IgD-negative memory B cell (primary cell): Measurements from ENCODE around the gene FSCN2. TPM values are rescaled to one million over a fixed set of nuclear protein-coding genes. Genes with fewer than 3 reads are reported as not detected.
"Not testable (repeated sequence)": the region's sequence is repeated elsewhere in the genome, so short reads cannot be mapped to it uniquely, and the experiment has no call there.

Experiments used
- H3K27ac Mint-ChIP-seq, 3 donors: one replicate each; pipeline ENCODE4 v1.8.0; 2020 to 2022; ENCODE audit warnings: mild to moderate bottlenecking in 3 of 3, mixed read lengths in 3 of 3, moderate library complexity in 1 of 3
- H3K27me3 Mint-ChIP-seq: one replicate; pipeline ENCODE4 v1.8.0; 2021; ENCODE audit warnings: mixed read lengths
- H3K36me3 Mint-ChIP-seq: one replicate; pipeline ENCODE4 v1.8.0; 2020; ENCODE audit warnings: mild to moderate bottlenecking, mixed read lengths
- H3K4me1 Mint-ChIP-seq, 3 donors: one replicate each; pipeline ENCODE4 v1.8.0; 2020 to 2022; ENCODE audit warnings: mixed read lengths in 3 of 3, mild to moderate bottlenecking in 1 of 3
- H3K4me3 Mint-ChIP-seq, 4 donors: one replicate each; pipeline ENCODE4 v1.8.0; 2020 to 2022; ENCODE audit warnings: mild to moderate bottlenecking in 4 of 4, mixed read lengths in 4 of 4, moderate library complexity in 3 of 4
- H3K9me3 Mint-ChIP-seq, 3 donors: one replicate each; pipeline ENCODE4 v1.8.0; 2020 to 2021; ENCODE audit warnings: mixed read lengths in 3 of 3, mild to moderate bottlenecking in 1 of 3
- polyA plus RNA-seq: library from polyadenylated mRNA; unstranded; fragments of 300-500 nt; fragmentation: Illumina TruSeq; gene quantifications from one replicate; pipeline ENCODE4 v1.2.3, GENCODE V29; 2021

Gene FSCN2
- polyA plus RNA-seq, 1 donor from 2014 or later: 0.83 TPM

- Mint-ChIP-seq H3K4me1 (no peaks in the 10 kb centered on the region), H3K27ac (no peak overlapping the region), H3K9me3 (no peaks in the 10 kb centered on the region), H3K36me3 (peaks cover 14% of the 10 kb centered on the region), H3K27me3 (no peaks in the 10 kb centered on the region), H3K4me3 (no peak overlapping the region)
Observed at GRCh38 chr17:81583589-81584342, 55.6 kb downstream of the FSCN2 start.

- not testable (repeated sequence) for H3K27ac Mint-ChIP-seq, H3K4me3 Mint-ChIP-seq, H3K4me1 Mint-ChIP-seq, H3K9me3 Mint-ChIP-seq, H3K27me3 Mint-ChIP-seq
- peaks cover 13% of the 10 kb centered on the region for H3K36me3 Mint-ChIP-seq
Observed at GRCh38 chr17:81584771-81585170, 56.6 kb downstream of the FSCN2 start.

- Mint-ChIP-seq H3K36me3 (peaks cover 13% of the 10 kb centered on the region), H3K4me1 (no peaks in the 10 kb centered on the region), H3K4me3 (no peak overlapping the region), H3K27me3 (no peaks in the 10 kb centered on the region), H3K27ac (no peak overlapping the region), H3K9me3 (no peaks in the 10 kb centered on the region)
Observed at GRCh38 chr17:81586096-81586495, 57.9 kb downstream of the FSCN2 start.

Other genes with a start within 250 kb of the FSCN2 start
- gene SLC38A10, start 233.1 kb upstream of the FSCN2 start, polyA plus RNA-seq: 84.5 TPM
- gene BAHCC1, start 132.9 kb upstream of the FSCN2 start, polyA plus RNA-seq: not detected
- 1,302 TPM for gene ACTG1, start 15.6 kb upstream of the FSCN2 start, polyA plus RNA-seq
- gene FAAP100, start 24.0 kb downstream of the FSCN2 start, polyA plus RNA-seq: 25.6 TPM
- gene NPLOC4, start 108.7 kb downstream of the FSCN2 start, polyA plus RNA-seq: 53.5 TPM
- gene TSPAN10, start 108.8 kb downstream of the FSCN2 start, polyA plus RNA-seq: 0.36 TPM
- 1.5 TPM for gene PDE6G, start 128.2 kb downstream of the FSCN2 start, polyA plus RNA-seq
- gene OXLD1, start 138.2 kb downstream of the FSCN2 start, polyA plus RNA-seq: 77.7 TPM
- gene CCDC137, start 138.4 kb downstream of the FSCN2 start, polyA plus RNA-seq: 27.9 TPM
- gene ARL16, start 155.4 kb downstream of the FSCN2 start, polyA plus RNA-seq: 33.2 TPM
- gene HGS, start 155.6 kb downstream of the FSCN2 start, polyA plus RNA-seq: 37.6 TPM
- 63.7 TPM for gene MRPL12, start 175.0 kb downstream of the FSCN2 start, polyA plus RNA-seq
- gene SLC25A10, start 183.9 kb downstream of the FSCN2 start, polyA plus RNA-seq: 2.4 TPM